ENCODE data around the gene SCOC.

DNA sequence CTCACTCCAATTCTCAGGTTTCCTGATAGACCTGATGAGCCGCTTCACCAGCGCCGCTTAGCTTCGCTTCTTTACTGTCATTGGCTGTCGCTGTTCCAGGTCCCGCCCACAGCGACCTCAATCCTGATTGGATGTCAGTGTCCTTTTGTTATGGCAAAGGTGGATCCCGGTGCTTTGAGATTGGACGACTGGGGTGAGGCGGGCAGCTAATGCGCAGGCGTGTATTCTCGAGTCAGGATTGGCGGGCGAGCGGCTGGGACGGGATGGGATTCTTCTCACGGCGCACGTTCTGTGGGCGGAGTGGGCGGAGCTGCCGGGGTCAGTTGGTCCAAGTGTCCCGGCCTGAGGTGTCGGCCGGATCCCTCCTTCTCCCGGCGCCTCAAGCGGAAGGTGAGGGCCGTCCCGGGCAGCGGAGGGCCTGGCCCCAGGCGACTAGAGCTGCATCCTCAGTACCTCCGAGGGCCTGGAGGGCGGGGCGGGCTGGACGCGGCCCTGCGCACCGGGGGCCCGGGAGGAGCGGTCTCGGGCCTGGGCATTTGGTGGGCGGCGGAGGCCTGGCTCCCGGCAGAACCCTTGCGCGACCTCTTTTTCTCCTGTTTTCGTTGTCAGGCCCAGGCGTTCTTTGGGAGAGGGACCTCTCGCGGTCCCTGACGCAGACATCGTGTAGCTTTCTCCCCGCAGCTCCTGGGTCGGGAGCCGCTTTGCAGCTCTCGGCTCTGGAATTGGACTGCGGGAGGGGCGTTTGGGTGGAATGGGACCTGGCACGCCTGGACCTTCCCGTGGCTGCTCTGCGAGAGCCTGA is at the start of gene SCOC:
- TF ChIP-seq, protein P1, sequence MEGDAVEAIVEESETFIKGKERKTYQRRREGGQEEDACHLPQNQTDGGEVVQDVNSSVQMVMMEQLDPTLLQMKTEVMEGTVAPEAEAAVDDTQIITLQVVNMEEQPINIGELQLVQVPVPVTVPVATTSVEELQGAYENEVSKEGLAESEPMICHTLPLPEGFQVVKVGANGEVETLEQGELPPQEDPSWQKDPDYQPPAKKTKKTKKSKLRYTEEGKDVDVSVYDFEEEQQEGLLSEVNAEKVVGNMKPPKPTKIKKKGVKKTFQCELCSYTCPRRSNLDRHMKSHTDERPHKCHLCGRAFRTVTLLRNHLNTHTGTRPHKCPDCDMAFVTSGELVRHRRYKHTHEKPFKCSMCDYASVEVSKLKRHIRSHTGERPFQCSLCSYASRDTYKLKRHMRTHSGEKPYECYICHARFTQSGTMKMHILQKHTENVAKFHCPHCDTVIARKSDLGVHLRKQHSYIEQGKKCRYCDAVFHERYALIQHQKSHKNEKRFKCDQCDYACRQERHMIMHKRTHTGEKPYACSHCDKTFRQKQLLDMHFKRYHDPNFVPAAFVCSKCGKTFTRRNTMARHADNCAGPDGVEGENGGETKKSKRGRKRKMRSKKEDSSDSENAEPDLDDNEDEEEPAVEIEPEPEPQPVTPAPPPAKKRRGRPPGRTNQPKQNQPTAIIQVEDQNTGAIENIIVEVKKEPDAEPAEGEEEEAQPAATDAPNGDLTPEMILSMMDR (conservative IDR thresholded peaks at IDR 0.05; ENCODE audit: low read length) = no peak
- no peak for TF ChIP-seq EZH2phosphoT487 (IDR thresholded peaks at IDR 0.05; ENCODE audit: borderline replicate concordance, low read depth, low read length)

Data from OCI-LY7 (cell line).